GM10847 (cell line): ENCODE measurements around the gene TMEM138.

Source experiments
- POLR2A ChIP-seq: IDR thresholded peaks from 2 replicates; pipeline ENCODE4 v1.6.1; 2011; ENCODE audit not compliant: insufficient read length; ENCODE audit errors: extremely low read depth

TMEM138 gene

GRCh38 chr11:61361741-61362541 is at the start of gene TMEM138, which contains the start of gene CYB561A3:
Gene TMEM138, plus strand, starts transcription at chr11:61362374. Its CDS starts 2,017 bp downstream, at chr11:61364391.
Gene CYB561A3, minus strand, starts transcription at chr11:61361882. Its CDS starts 5,169 bp downstream, at chr11:61356713.
- TF ChIP-seq POLR2A, result peak; percentile 98

GRCh38 chr11:61315260-61315659 is 46.9 kb upstream of the TMEM138 start:
- TF ChIP-seq POLR2A, result no peak

GRCh38 chr11:61325649-61326414 is 36.3 kb upstream of the TMEM138 start:
- TF ChIP-seq POLR2A, result no peak

- no peak for TF ChIP-seq POLR2A
These were observed 34.5 kb upstream of the TMEM138 start for GRCh38 chr11:61327669-61328071.

GRCh38 chr11:61328351-61328750 is 33.8 kb upstream of the TMEM138 start:
- TF ChIP-seq POLR2A, result no peak

GRCh38 chr11:61329871-61330270 is 32.3 kb upstream of the TMEM138 start:
- TF ChIP-seq POLR2A, result no peak

- no peak for TF ChIP-seq POLR2A
These were observed 30.5 kb upstream of the TMEM138 start for GRCh38 chr11:61331651-61332050.

- TF ChIP-seq POLR2A, result no peak
These were observed 29.8 kb upstream of the TMEM138 start for GRCh38 chr11:61332281-61332796.

- TF ChIP-seq POLR2A, result peak; percentile 95
These were observed 29.2 kb upstream of the TMEM138 start, which contains the start of the genes DDB1 and TKFC for GRCh38 chr11:61332797-61333549. Gene DDB1, minus strand, starts transcription at chr11:61333105. Its CDS starts 137 bp downstream, at chr11:61332968. Gene TKFC, plus strand, starts transcription at chr11:61333228. Its CDS starts 1,501 bp downstream, at chr11:61334729.

- no peak for TF ChIP-seq POLR2A
These were observed 28.4 kb upstream of the TMEM138 start for GRCh38 chr11:61333550-61334433.

GRCh38 chr11:61334434-61335354 is 27.5 kb upstream of the TMEM138 start:
- no peak for TF ChIP-seq POLR2A

GRCh38 chr11:61335355-61335710 is 26.8 kb upstream of the TMEM138 start:
- TF ChIP-seq POLR2A, result no peak
